Dermis microvascular lymphatic vessel endothelial cell (primary cell): Measurements from ENCODE around the gene FMO5. TPM values are rescaled to one million over a fixed set of nuclear protein-coding genes. Genes with fewer than 3 reads are reported as not detected.

Experiments used
- DNase-seq, 2 donors: peaks; one replicate each; pipeline versions ENCODE4 v3.0.0 to v3.0.0-alpha.2; 2010; ENCODE audit warnings: low read depth in 2 of 2
- total RNA-seq: library from RNA; depleted of rRNA; stranded (reverse); fragments of >200 nt; gene quantifications from 2 replicates; pipeline ENCODE4 v1.2.1, GENCODE V29; 2014

FMO5 gene, protein sequence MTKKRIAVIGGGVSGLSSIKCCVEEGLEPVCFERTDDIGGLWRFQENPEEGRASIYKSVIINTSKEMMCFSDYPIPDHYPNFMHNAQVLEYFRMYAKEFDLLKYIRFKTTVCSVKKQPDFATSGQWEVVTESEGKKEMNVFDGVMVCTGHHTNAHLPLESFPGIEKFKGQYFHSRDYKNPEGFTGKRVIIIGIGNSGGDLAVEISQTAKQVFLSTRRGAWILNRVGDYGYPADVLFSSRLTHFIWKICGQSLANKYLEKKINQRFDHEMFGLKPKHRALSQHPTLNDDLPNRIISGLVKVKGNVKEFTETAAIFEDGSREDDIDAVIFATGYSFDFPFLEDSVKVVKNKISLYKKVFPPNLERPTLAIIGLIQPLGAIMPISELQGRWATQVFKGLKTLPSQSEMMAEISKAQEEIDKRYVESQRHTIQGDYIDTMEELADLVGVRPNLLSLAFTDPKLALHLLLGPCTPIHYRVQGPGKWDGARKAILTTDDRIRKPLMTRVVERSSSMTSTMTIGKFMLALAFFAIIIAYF
- 1.2 and 1.3 TPM in 2 replicates for total RNA-seq

DNA sequence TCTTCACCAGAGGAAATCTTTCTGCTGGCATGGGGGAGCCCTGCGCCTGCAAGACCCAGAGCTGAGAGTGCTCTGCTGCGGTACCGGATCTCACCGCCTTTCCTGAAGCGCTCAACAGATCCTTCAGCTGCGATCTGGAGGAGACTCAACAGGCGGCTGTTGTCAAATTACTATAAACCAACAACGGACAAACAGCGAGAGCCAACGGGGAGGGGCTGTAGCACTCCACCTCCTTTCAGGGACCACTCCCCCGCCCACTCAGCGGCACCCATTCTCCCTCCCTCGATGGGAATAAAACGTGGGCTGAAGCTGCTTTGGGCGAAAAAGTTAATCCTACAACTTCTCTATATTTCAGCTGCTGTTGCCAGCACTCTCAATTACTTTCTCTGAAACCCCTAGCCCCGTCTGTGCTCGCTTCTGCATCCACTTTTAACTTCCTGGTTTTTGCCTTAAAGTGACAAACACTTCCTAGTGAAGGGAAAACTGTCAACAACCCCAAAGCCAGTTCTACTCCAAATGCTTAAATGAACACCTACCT lies at the start of gene FMO5:
Gene FMO5 (minus strand): TSS at position 147 of the 538 bp plus-strand sequence. CDS start 310 bp downstream, outside the sequence.
- DNase-seq, result peak in 1 of 2 donors; percentile 50

DNA sequence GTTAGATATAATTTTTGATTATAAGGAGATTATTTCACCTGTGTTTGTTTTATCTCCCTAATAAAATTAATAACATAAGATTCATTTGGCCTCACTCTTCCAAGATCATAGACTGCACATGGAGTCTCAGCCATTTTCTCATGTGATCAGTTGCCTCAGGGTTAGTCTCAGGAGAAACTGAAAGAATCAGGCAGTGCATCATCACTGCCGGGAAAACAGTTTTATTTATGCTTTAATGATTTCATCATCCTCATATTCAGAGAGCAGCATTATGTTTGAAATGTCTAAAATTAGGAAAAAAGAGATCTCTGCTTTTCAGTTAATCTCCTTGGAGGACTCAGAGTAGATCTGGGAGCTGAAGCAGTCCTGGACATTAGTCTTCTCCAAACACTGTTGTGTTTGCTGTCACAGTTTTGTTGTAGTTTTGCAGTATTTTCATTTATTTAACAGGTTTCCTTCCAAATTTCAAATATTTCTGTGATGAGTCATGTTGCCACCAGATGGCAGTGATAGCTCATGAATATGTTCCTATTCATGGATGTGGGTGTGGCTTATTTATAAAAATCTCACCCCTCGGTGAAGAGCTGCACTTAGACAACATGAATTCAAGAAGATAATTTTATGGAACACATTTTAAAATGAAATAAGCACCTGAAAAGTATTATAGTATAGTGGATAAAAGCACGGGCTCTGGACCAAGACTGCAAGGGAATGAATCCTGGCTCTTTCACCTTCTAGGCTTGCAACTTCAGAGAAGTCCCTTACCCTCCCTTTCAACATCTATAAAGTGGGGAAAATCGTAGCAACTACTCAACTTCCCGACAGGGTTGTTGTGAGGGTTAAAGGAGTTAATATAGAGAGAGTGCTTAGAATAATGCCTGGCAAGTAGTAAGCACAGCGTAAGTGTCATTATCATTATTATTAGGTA lies 48.5 kb upstream of the FMO5 start:
- peak; percentile 68 to 71 for DNase-seq

DNA sequence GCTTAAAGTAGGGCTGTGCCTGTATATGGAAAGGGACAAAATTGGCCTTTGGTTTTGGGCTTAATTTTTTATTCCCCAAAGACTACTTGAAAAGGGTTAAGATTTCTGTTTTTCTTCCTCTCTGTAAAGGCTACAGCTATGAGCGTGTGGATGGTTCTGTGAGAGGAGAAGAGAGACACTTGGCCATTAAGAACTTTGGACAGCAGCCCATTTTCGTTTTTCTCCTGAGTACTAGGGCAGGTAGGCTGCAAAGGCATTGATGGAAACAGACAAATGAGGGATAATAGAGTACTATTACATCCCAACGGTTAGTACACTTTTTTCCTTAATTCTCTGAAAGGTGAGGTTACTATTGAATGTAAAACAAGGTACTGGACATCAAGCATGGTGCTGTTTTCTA lies 46.9 kb upstream of the FMO5 start:
- no peak for DNase-seq

DNA sequence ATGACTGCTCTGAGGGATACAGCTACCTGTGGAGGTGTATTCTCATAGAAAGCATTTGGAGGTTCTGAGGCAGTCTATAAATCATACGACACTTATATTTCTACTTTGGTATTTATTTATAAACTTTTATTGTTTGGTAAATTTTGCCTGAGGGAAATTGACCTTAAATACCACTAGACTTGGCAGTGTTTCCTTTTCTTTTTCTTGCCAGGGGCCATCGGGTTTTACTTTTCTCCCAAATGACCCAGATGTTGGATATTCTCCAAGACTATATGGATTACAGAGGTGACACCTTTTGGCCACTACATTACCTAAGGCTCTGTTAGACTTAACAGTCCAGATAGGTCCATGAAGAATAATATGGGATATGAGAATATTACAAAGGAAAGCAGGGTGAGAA lies 45.6 kb upstream of the FMO5 start:
- no peak for DNase-seq

DNA sequence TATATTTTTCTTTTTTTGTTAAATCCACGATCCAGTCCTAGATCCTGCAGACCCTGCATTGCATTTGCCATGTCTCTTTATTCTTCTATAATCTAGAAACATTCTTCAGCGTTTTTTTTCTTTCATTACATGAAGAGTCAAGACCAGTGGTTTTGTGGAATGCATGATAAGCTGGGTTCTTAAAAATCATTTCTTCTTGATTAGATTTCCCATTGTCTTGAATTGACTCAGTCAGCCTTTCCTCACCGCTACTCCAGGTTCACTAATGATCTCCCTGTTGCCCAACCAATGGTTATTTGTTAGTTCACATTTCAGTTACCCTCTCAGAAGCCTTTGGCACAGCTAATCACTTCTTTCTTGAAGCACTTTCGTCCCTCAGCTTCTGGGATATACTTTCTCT lies 42.6 kb upstream of the FMO5 start:
- DNase-seq, result no peak

DNA sequence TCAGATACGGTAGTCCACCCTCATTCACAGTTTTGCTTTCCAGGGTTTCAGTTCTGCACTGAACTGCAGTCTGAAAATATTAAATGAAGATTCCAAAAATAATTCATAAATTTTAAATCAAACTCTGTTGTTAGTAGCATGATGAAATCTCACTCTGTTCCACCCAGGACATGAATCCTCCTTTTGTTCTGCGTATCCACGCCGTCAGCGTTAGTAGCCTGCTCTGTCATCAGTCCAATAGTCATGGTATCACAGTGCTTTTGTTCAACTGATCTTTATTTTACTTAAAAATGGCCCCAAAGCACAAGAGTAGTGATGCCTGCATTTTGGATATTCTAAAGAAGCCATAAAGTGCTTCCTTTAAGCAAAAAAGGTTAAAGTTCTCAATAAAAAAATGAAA lies 41.2 kb upstream of the FMO5 start:
- DNase-seq, result no peak

DNA sequence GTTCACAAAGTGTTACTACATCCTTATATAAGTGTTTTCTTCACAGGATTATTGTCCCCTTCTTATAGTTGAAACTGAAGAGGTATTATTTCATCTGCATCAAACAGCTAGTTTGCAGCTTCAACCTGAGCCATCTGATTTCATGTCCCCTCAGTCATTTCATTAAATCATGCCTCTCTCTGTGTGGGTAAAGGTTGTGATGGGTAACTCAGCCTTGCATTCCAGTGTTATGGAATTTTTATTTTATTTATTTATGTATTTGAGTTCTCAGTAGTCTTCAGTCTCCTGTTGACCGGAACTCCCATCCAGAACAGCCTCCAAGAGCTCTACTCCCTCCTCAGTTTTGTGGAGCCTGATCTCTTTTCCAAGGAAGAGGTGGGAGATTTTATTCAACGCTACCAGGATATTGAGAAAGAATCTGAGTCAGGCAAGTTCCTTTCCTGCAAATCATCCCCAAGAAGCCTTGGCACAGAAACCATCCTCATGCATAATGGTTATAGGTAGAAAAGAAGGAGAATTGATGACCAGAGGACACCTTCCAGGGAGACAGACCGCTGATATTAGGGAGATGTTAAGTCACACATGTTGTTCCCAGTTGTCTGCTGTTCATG lies 39.1 kb upstream of the FMO5 start:
- DNase-seq, result no peak

DNA sequence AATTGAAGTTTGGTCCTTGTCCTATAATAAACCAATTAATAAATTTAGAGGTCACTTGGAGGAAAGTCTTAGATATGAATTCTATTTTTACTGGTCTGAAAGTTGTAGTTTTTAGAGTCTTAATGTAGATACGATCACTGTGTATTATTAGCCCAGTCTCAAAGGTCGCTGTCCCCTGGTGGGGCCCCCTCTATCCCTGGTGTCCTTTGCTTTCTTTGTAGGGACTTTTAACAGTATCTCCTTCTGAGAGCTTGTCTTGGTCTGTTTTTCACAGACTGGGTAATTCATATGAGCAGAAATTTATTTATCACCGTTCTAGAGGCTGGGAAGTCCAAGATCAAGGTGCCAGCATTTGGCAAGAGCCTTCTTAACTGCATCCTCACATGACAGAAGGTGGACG lies 35.8 kb upstream of the FMO5 start:
- DNase-seq, result no peak

DNA sequence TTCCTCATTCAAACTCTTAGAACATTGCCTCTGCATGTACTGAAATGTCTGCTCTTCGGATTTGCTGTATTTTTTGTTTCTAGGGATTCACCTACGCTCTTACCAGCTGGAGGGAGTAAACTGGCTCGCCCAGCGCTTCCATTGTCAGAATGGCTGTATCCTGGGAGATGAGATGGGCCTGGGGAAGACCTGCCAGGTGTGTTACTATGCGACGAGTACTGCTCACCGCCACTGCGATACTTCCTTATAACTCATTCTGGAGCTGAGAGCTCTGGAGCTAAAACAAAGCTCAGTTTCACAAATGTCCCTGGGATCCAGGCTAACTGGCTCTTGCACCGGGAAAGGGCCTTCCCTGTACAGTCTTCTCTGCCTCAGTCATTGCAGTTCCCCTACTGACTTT lies 27.4 kb upstream of the FMO5 start:
- no peak for DNase-seq

DNA sequence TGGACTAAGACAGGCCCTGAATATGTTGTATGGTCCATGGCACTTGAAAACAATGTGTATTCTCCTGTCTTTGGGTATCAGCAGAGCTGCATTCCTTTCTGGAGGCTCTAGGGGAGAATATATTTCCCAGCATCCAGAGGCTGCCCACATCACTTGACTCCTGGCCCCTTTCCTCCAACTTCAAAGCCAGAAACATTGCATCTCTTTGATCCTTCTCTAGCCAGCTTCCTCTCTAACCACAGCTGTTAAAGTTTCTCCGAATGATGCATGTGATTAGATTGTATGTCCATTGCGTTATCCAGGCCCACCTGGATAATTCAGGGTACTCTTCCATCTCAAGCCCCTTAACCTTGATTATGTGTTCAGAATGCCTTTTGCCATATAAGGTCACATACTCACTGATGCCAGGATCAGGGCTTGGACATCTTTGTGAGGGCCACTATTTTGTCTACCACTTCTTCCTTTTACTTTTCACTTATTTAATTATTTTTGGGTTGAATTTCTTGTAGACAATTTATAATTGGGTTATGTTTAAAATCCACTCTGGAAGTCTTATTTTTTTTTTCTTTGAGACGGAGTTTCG lies 22.6 kb upstream of the FMO5 start:
- no peak for DNase-seq

DNA sequence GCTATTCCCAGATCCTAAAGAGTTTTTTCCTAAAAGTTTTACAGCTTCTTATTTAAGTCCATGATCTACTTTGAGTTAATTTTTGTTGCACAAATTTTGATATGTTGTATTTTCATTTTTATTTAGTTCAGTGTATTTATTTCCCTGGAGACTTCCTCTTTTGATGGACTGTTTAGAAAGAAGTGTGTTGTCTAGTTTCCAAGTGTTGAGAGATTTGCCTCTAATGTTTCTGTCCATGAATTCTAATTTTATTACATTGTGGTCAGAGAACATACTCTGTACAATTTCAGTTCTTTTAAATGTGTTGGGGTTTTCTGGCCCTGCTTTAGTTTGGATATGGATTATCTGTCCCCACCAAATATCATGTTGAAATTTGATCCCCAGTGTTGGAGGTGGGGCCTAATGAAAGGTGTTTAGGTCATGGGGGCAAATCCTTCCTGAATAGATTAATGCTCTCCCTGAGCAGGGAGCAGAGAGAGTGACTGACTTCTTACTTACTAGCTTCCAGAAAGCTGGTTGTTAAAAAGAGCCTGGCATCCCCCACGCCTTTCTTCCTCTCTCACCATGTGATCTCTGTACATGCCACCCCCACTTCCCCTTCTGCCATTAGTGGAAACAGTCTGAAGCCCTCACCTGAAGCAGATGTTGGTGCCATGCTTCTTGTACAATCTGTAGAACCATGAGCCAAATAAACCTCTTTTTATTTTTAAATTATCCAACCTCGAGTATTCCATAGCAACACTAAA lies 21.9 kb upstream of the FMO5 start:
- no peak for DNase-seq

DNA sequence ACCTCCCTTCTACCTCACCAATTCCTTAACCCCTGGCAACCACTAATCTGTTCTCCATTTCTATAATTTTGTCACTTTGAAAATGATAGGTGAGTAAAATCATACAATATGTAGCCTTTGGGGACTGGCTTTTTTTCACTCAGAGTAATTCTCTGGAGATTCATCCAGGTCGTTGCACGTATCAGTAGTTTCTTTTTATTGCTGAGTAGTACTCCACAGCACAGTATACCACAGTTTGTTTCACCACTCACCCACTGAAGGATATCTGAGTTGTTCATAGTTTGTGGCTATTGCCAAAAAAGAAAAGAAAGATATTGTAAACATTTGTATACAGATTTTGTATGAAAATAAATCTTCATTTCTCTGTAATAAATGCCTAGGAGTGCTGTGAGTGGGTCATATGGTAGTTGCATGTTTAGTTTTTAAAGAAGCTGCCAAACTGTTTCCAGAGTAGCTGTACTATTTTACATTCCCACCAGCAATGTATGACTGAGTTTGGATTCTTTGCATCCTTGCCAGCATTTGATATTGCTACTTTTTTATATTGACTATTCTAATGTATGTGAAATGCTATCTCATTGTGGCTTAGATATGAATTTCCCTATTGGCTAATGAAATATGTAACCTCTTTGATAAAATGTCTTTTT lies 21.0 kb upstream of the FMO5 start:
- DNase-seq, result no peak

DNA sequence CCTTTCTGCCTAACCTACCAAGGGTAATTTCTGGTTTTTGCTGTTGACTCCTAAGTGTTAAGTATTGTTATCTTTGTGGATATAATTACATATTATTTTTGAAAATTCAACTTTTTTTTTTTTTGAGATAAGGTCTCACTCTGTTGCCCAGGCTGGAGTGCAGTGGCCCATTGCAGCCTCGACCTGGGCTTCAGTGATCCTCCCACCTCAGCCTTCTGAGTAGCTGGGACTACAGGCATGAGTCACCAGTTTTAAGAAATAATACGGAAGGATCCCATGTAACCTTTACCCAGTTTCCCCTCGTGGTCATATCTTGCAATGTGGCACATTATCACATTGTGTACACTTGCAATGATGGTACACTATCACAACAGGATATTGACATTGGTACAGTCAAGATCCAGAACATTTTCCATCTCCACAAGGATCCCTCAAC lies 20.5 kb upstream of the FMO5 start:
- no peak for DNase-seq

DNA sequence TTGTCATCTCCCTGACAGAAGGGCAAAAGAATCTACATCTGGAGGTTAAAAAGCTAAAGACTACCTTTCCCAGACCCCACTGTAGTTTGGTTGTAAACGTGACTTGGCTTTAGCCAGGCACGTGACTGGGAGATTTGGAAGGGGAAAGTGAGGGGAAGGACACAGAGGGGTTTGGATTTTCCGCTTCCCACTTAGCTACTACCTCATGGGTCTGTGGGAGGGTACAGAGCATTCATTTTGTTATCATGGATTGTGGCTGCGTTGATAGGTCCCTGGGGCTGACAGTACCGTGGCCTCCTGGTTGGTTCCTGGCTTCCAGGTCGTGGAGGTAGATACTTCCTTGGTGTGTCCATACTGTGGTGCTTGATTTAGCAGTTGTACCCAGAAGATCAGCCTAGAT lies 20.0 kb upstream of the FMO5 start:
- DNase-seq, result no peak

DNA sequence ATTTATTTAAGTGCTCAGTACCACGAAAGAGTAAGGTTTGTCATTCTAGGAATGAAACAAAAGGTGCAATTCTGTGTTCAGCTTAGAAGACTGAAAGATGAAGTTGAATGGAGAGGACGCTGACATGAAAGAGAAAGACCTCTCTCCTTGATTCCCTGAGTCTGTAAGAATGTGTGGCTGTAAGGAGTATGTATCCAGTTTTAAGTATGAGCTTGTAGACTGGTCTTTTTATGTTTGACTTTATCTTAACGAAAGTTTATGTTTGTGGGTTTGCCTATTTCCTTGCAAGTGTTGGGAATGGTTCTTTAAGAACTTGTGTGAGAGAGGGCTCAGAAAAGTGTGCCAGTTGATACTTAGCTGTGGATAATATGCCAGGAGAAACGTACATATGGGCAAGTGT lies 18.7 kb upstream of the FMO5 start:
- no peak for DNase-seq

DNA sequence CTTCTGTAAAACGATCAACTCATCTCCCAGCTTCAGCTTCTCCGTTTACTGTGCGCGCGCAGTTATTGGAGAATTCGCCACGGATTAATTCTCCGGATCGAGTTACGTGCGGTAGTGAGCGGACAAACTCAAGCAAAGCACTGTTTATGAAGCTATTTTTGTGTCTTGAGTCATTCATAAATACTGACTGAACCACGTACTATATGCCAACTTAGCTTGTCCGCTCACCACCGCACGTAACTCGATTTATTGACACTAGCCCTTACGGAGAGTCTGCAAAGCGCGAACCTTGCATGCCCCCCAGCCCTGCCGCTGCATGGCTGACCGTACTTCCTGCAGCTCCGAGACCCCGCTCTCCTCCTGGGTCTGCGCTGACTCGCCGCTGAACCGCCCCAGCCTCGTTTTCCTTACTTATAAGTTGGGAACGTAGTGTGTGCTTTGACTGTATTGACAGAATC lies 18.1 kb upstream of the FMO5 start:
- peak in 1 of 2 donors; percentile 49 for DNase-seq

DNA sequence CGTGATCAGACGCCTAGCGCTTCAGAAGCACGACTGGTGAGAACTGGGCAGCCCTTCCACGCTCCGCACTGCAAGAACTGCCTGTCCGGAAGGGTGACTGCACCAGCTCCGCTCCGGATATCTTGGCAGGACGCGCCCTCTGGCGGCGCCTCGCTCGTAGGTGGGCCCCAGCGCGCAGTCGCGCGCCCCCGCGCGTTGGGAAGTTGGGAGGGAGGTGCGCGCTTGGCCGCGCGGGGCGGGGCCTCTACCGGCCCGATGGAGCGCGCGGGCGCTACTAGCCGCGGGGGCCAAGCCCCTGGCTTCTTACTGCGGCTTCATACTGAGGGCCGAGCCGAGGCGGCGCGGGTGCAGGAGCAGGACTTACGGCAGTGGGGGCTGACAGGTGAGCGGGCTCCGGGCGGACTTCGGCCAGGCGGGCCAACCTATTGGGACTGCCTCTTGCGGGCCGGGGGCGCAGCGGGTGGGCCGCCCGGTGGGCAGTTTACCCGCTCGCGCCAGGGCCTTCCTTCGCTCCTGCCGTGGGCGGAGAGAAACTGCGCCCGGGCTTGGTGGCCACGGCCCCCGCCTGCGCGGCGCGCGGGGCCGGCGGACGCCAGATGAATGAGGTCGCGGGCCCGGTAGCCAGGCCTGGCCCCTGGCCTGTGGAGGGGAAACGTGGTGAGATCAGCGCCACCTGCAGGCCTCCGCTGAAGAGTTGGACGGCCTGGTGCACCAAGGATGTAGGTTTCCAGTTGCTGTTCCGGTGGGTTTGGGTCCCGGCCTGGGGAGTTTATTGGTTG lies 17.5 kb upstream of the FMO5 start, which contains the start of gene CHD1L:
Gene CHD1L (plus strand): TSS at position 236 of the 779 bp plus-strand sequence. CDS start 20 bp downstream, at position 256.
- peak; percentile 84 to 97 for DNase-seq

DNA sequence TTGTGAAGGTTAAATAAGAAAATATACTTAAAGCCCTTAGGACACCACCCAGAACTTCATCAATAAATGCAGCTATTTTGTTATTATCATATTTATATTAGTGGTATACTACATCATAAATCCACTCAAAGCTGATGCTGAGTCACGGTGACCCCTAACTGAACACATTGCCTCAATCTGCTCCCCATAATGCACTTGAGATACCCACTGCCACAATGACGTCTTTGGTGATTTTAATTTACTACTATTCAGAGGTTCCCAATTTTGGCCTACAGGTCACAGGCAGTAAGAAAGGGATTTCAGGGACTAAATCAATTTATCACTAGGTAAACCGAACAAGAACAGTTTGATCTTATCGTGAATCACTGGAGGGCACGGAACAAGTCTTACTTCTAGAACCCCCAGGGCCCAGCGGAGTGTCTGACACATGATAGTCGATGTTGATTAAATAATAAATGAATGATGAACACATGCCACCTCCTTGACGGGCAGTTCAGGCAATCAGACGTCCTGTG lies 16.9 kb upstream of the FMO5 start:
- DNase-seq, result no peak
